A549 (cell line): ENCODE data around the gene RIMS1. TPM values are rescaled to one million over a fixed set of nuclear protein-coding genes. Genes with fewer than 3 reads are reported as not detected.

ENCODE experiments used
- ATAC-seq, 2 experiments: fragments of 200-7000 bp in 1 of 2; fragments of >200 bp in 1 of 2; cut with Nextera tagmentation in 1 of 2; cut with Tn5 transposase in 1 of 2; 3 replicates each; pipeline versions ENCODE4 v1.8.0 to v1.9.1; 2018 to 2020; ENCODE audit warnings: mild to moderate bottlenecking in 1 of 2, moderate library complexity in 1 of 2
- CTCF ChIA-PET: fragments of 300-600 bp; sonication (Branson Sonifier 250); formaldehyde crosslinking; extraction: SDS; loops from one replicate; lab custom pipeline; 2021; ENCODE audit warnings: antibody characterized with exemption, inconsistent platforms; lab: Yijun Ruan, JAX
- POLR2A ChIA-PET: fragments of 350-600 bp; formaldehyde crosslinking; extraction: SDS; loops from one replicate; lab custom pipeline; 2021; ENCODE audit warnings: antibody characterized with exemption, inconsistent platforms; lab: Yijun Ruan, JAX
- DNase-seq, 2 experiments: peaks; one replicate each; pipeline versions ENCODE4 v3.0.0 to v3.0.0-alpha.2; 2011 to 2016; ENCODE audit warnings: low read depth in 1 of 2, low spot score in 1 of 2
- FAIRE-seq: peaks from 2 replicates; lab custom pipeline; 2011; peaks lifted over from hg19 to GRCh38; lab: Jason Lieb, UNC
- H3K27ac ChIP-seq, 2 experiments: fragments of >200 bp; sonication (Bioruptor Twin); formaldehyde crosslinking; 3 replicates each; pipeline ENCODE4 v1.5.1; 2016 to 2017
- H3K4me1 ChIP-seq: fragments of >200 bp; sonication (Bioruptor Twin); formaldehyde crosslinking; 3 replicates; pipeline ENCODE4 v1.6.1; 2016
- H3K4me2 ChIP-seq: fragments of >200 bp; sonication (Bioruptor Twin); formaldehyde crosslinking; 3 replicates; pipeline ENCODE4 v1.6.1; 2016
- H3K4me3 ChIP-seq: fragments of >200 bp; sonication (Bioruptor Twin); formaldehyde crosslinking; 3 replicates; pipeline ENCODE4 v1.5.1; 2016
- H3K9me3 ChIP-seq: fragments of >200 bp; sonication (Bioruptor Twin); formaldehyde crosslinking; 3 replicates; pipeline ENCODE4 v1.6.1; 2016
- CHD2 ChIP-seq: fragments of 150-350 bp; IDR thresholded peaks from 2 replicates; pipeline ENCODE4 v1.6.1; 2014; ENCODE audit warnings: low read length; ENCODE audit not compliant: partially characterized antibody
- ESRRA ChIP-seq: fragments of 150-350 bp; IDR thresholded peaks from 2 replicates; pipeline ENCODE4 v1.6.1; 2014; ENCODE audit warnings: mild to moderate bottlenecking, low read length, borderline replicate concordance
- HDAC2 ChIP-seq: fragments of 200-600 bp; sonication (generic); IDR thresholded peaks from 2 replicates; pipeline ENCODE4 v1.6.1; 2016
- MYC ChIP-seq: IDR thresholded peaks from 2 replicates; pipeline ENCODE4 v1.6.1; 2012; ENCODE audit warnings: mild to moderate bottlenecking, inconsistent platforms, low read length, improper control_type of control experiment, borderline replicate concordance
- NFE2L2 ChIP-seq: fragments of 150-350 bp; conservative IDR thresholded peaks from 2 replicates; pipeline ENCODE4 v1.6.1; 2014; ENCODE audit warnings: low read length
- POLR2AphosphoS2 ChIP-seq: conservative IDR thresholded peaks from 2 replicates; pipeline ENCODE4 v1.6.1; 2012; ENCODE audit warnings: low read length, improper control_type of control experiment, inconsistent platforms
- RAD21 ChIP-seq, 2 experiments: fragments of >200 bp in 1 of 2; sonication (Bioruptor Twin) in 1 of 2; formaldehyde crosslinking in 1 of 2; IDR thresholded peaks in 1 of 2; conservative IDR thresholded peaks in 1 of 2; 2 replicates in 1 of 2; 3 replicates in 1 of 2; pipeline ENCODE4 v1.6.1; 2012 to 2018; ENCODE audit warnings: inconsistent platforms in 1 of 2
- RFX5 ChIP-seq: fragments of 450-650 bp; IDR thresholded peaks from 2 replicates; pipeline ENCODE4 v1.7.1; 2014; ENCODE audit warnings: antibody characterized with exemption, mild to moderate bottlenecking, moderate library complexity
- RNF2 ChIP-seq: fragments of 200-600 bp; sonication (generic); IDR thresholded peaks from 2 replicates; pipeline ENCODE4 v1.6.1; 2016; ENCODE audit warnings: low read depth, mild to moderate bottlenecking, antibody characterized with exemption, moderate library complexity, borderline replicate concordance
- ZFP36 ChIP-seq: fragments of 450-650 bp; IDR thresholded peaks from 2 replicates; pipeline ENCODE4 v1.6.1; 2014; ENCODE audit warnings: borderline replicate concordance; ENCODE audit not compliant: partially characterized antibody
- WGBS: methylation state at CpG from one replicate; pipeline ENCODE4 v1.1.6; 2017; ENCODE audit errors: missing lambda C conversion rate; 5-methylcytosine and 5-hydroxymethylcytosine counted together
- polyA plus RNA-seq, 4 experiments: library from polyadenylated mRNA; depleted of rRNA in 3 of 4; stranded (reverse); fragments of >200 nt; fragmentation: RNase III in 1 of 4; extraction: RNeasy Plus Mini Kit Qiagen cat#74134 plus additional on column Dnase treatment in 1 of 4; gene quantifications; 2 replicates in 3 of 4; 3 replicates in 1 of 4; pipeline ENCODE4 v1.2.3, GENCODE V29; 2011 to 2017
- TF ChIP-seq, protein P1 (sequence below): fragments of 250-450 bp; sonication (Bioruptor Pico); IDR thresholded peaks from 2 replicates; pipeline ENCODE4 v1.5.0; 2020; ENCODE audit warnings: low read depth, mild to moderate bottlenecking, moderate library complexity
- TF ChIP-seq, protein P2 (sequence below): fragments of 200-600 bp; sonication (generic); IDR thresholded peaks from 2 replicates; pipeline ENCODE4 v1.6.1; 2016; ENCODE audit warnings: antibody characterized with exemption, mild to moderate bottlenecking, moderate library complexity

RIMS1 gene
- polyA plus RNA-seq, 2 of the 4 experiments (the other 2 are of a cell fraction), result 0.03 TPM; not detected in 1

DNA sequence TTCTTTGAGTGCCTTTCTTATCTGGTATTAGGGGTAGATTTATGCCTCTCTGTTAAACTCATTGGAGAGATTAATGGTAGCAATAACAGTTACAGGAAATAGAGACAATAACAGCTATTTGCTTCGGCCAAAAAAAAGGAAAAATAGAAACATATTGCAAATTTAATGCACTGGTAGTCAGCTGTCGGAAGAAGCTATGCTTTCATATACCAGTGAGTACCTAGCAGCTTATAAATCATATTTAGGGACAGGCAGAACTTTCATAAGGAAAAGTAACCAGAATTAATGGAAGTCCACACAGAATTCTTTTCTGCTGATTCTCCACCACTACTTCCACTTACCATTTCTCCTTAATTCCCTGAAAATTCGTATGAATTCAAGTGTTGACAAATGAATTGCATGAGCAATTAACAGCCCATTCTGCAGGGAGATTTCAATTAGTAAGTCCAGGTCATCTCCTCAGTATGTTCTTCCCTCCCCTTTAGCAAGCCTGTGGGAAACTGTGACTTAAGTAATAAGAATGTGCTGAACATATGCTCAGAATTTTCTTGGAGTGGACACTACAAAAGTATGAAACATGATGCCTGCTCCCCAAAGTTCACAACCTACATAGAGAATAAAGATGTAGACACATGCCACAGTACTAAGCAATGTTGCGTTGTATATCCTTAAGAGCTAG, 538.8 kb downstream of the RIMS1 start:
- FAIRE-seq (no peak), ATAC-seq (no peak), DNase-seq (no peak)
- Histone ChIP-seq H3K4me1 (no peaks in the 10 kb centered on the region), H3K4me2 (no peak overlapping the region), H3K9me3 (no peaks in the 10 kb centered on the region), H3K27ac (no peak overlapping the region), H3K4me3 (no peak overlapping the region)
- no peak for TF ChIP-seq MYC
- TF ChIP-seq ZFP36, result no peak
- TF ChIP-seq NFE2L2, result no peak
- ChIA-PET POLR2A (no interaction called here), CTCF (interaction anchor here (1.6 to 3.2 kb wide), 2 partner anchors 12 to 15 kb away, joined by 5 to 19 read pairs; no protein-coding TSS in a partner anchor)
- WGBS, result 36% methylated on average over 4 of the region's 4 CpGs

DNA sequence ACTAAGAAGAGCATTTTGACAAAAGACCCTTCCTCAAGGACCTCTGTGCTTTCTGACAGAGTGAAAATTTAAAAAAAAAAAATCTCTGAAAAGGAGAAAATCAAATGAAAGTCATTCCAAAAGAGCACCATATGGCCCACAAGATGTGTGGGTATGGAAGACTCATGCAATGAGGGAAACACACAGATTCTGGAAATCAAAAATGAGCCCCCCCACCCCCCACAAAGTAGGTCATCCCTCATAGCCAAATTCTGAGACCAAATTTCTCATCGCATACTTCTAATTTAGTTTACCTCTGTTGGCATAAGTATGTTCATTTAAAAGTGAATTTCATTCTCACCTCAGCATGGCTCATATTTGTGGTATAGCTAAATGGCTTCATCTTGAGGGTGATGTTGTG, 554.3 kb downstream of the RIMS1 start:
- Histone ChIP-seq H3K27ac (no peak overlapping the region), H3K4me2 (no peak overlapping the region), H3K4me3 (no peak overlapping the region), H3K9me3 (no peaks in the 10 kb centered on the region), H3K4me1 (no peaks in the 10 kb centered on the region)
- CTCF ChIA-PET, result interaction anchor here (1.1 kb wide), 1 partner anchor 9 kb away, joined by 3 read pairs; no protein-coding TSS in a partner anchor
- ATAC-seq, result no peak
- 100% methylated on average over 1 of the region's 1 CpG for WGBS
- DNase-seq, result no peak
- FAIRE-seq, result no peak
- POLR2A ChIA-PET, result no interaction called here
- TF ChIP-seq RAD21 (conservative IDR thresholded peaks at IDR 0.05 in 1 of 2, IDR thresholded peaks at IDR 0.05 in 1 of 2) (no peak), RFX5 (no peak), HDAC2 (no peak), ESRRA (no peak), CHD2 (no peak), POLR2AphosphoS2 (no peak)
- TF ChIP-seq, protein P1, sequence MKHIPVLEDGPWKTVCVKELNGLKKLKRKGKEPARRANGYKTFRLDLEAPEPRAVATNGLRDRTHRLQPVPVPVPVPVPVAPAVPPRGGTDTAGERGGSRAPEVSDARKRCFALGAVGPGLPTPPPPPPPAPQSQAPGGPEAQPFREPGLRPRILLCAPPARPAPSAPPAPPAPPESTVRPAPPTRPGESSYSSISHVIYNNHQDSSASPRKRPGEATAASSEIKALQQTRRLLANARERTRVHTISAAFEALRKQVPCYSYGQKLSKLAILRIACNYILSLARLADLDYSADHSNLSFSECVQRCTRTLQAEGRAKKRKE, result no peak

DNA sequence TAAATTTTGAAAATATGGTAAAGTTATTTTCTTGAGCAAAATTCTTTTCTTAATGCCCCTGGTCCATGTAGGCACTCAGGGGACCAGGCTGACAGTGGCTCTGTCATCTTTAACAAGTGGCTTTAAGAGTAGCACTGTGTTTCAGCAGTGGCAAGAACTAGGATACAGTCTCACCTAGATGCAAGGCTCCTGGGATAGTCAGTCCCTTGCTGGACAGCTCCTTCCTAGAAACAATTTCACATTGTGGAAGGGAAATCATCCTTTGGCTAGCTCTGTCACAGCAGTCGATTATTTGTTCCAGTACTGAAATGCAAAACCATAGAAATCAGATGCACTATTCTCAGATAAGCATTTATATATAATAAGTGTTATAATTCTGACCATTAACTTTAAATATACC, 560.1 kb downstream of the RIMS1 start:
- ATAC-seq (no peak), DNase-seq (no peak), FAIRE-seq (no peak)
- Histone ChIP-seq H3K27ac (no peak overlapping the region), H3K4me3 (no peak overlapping the region), H3K4me1 (no peaks in the 10 kb centered on the region), H3K9me3 (no peaks in the 10 kb centered on the region), H3K4me2 (no peak overlapping the region)
- TF ChIP-seq, protein P2, sequence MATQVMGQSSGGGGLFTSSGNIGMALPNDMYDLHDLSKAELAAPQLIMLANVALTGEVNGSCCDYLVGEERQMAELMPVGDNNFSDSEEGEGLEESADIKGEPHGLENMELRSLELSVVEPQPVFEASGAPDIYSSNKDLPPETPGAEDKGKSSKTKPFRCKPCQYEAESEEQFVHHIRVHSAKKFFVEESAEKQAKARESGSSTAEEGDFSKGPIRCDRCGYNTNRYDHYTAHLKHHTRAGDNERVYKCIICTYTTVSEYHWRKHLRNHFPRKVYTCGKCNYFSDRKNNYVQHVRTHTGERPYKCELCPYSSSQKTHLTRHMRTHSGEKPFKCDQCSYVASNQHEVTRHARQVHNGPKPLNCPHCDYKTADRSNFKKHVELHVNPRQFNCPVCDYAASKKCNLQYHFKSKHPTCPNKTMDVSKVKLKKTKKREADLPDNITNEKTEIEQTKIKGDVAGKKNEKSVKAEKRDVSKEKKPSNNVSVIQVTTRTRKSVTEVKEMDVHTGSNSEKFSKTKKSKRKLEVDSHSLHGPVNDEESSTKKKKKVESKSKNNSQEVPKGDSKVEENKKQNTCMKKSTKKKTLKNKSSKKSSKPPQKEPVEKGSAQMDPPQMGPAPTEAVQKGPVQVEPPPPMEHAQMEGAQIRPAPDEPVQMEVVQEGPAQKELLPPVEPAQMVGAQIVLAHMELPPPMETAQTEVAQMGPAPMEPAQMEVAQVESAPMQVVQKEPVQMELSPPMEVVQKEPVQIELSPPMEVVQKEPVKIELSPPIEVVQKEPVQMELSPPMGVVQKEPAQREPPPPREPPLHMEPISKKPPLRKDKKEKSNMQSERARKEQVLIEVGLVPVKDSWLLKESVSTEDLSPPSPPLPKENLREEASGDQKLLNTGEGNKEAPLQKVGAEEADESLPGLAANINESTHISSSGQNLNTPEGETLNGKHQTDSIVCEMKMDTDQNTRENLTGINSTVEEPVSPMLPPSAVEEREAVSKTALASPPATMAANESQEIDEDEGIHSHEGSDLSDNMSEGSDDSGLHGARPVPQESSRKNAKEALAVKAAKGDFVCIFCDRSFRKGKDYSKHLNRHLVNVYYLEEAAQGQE, result peak; percentile 60; the same call in 1 of the 2 replicates
- no peak for TF ChIP-seq RNF2
- CTCF ChIA-PET, result no interaction called here
- POLR2A ChIA-PET, result no interaction called here
- 0% methylated on average over 1 of the region's 1 CpG for WGBS
